Vagina (tissue), 2 donors: Measurements from ENCODE around the gene OTULINL. TPM values are rescaled to one million over a fixed set of nuclear protein-coding genes. Genes with fewer than 3 reads are reported as not detected.

Experiments
- DNase-seq, 2 donors: peaks; one replicate each; pipeline ENCODE4 v3.0.0-alpha.2; 2017; ENCODE audit errors: extremely low spot score in 2 of 2
- H3K27ac ChIP-seq: fragments of 200-600 bp; sonication (generic); one replicate; pipeline ENCODE4 v1.5.1; 2019
- H3K27me3 ChIP-seq: fragments of 200-600 bp; sonication (generic); one replicate; pipeline ENCODE4 v1.5.1; 2019
- H3K36me3 ChIP-seq, 2 donors: fragments of 200-600 bp; sonication (generic); one replicate each; pipeline ENCODE4 v1.5.1; 2017 to 2019
- H3K4me1 ChIP-seq: fragments of 200-600 bp; sonication (generic); one replicate; pipeline ENCODE4 v1.5.1; 2019
- H3K4me3 ChIP-seq, 2 donors: fragments of 200-600 bp; sonication (generic); 1 replicate in 1 of 2; 2 replicates in 1 of 2; pipeline ENCODE4 v1.5.1; 2016 to 2019
- H3K9me3 ChIP-seq: fragments of 200-600 bp; sonication (generic); one replicate; pipeline ENCODE4 v1.5.1; 2019
- CTCF ChIP-seq, 3 experiments: fragments of 450-650 bp in 2 of 3; fragments of 200-600 bp in 1 of 3; sonication (generic) in 1 of 3; IDR thresholded peaks; one replicate each; pipeline ENCODE4 v1.5.1; 2017 to 2019; ENCODE audit warnings: antibody characterized with exemption in 3 of 3, mild to moderate bottlenecking in 2 of 3, moderate library complexity in 2 of 3
- POLR2A ChIP-seq, 2 donors: fragments of 450-650 bp; IDR thresholded peaks; one replicate each; pipeline ENCODE4 v1.6.1; 2017; ENCODE audit warnings: antibody characterized with exemption in 2 of 2, mild to moderate bottlenecking in 2 of 2, moderate library complexity in 2 of 2
- POLR2AphosphoS5 ChIP-seq, 2 donors: sonication (generic); formaldehyde crosslinking; IDR thresholded peaks; one replicate each; pipeline ENCODE4 v1.9.0; 2017; ENCODE audit warnings: antibody characterized with exemption in 2 of 2, mild to moderate bottlenecking in 2 of 2, low read depth in 1 of 2; ENCODE audit not compliant: insufficient read depth in 1 of 2
- intact Hi-C: fragments of 100-400 bp; cut with DNase I; formaldehyde crosslinking; loops from one replicate; pipeline ENCODE4 v1.15.1; 2023
- total RNA-seq: library from RNA; depleted of rRNA; stranded (reverse); fragments of >200 nt; gene quantifications from one replicate; pipeline ENCODE4 v1.2.3, GENCODE V29; 2016

The OTULINL gene
- total RNA-seq, 1 donor from 2014 or later: 8.8 TPM

GRCh38 chr5:14587150-14587549 is 5.6 kb downstream of the OTULINL start:
- Histone ChIP-seq H3K27ac (no peak overlapping the region), H3K9me3 (no peaks in the 10 kb centered on the region), H3K4me1 (peaks cover 14% of the 10 kb centered on the region), H3K27me3 (no peaks in the 10 kb centered on the region), H3K4me3 (no peak overlapping the region), H3K36me3 (no peaks in the 10 kb centered on the region)
- intact Hi-C loops: no loop called here
- DNase-seq: no peak
- TF ChIP-seq POLR2AphosphoS5 (IDR thresholded peaks at IDR 0.05; ENCODE audit: insufficient read depth in 1 of 2, low read depth in 1 of 2) (no peak), CTCF (IDR thresholded peaks at IDR 0.05) (no peak), POLR2A (IDR thresholded peaks at IDR 0.05) (no peak)

GRCh38 chr5:14588145-14588544 is 6.6 kb downstream of the OTULINL start:
- intact Hi-C loops: no loop called here
- DNase-seq: no peak
- H3K4me3 ChIP-seq: no peak overlapping the region
- TF ChIP-seq CTCF (IDR thresholded peaks at IDR 0.05): no peak
- no peak for TF ChIP-seq POLR2AphosphoS5 (IDR thresholded peaks at IDR 0.05; ENCODE audit: insufficient read depth in 1 of 2, low read depth in 1 of 2)
- no peak for TF ChIP-seq POLR2A (IDR thresholded peaks at IDR 0.05)
- no peaks in the 10 kb centered on the region for H3K36me3 ChIP-seq
- H3K27me3 ChIP-seq: no peaks in the 10 kb centered on the region
- H3K9me3 ChIP-seq: no peaks in the 10 kb centered on the region
- H3K27ac ChIP-seq: no peak overlapping the region
- H3K4me1 ChIP-seq: peaks cover 5% of the 10 kb centered on the region

- Histone ChIP-seq H3K27ac (no peak overlapping the region), H3K36me3 (no peaks in the 10 kb centered on the region), H3K4me1 (no peaks in the 10 kb centered on the region), H3K9me3 (no peaks in the 10 kb centered on the region), H3K4me3 (no peak overlapping the region), H3K27me3 (no peaks in the 10 kb centered on the region)
- no peak for DNase-seq
- intact Hi-C loops: no loop called here
- no peak for TF ChIP-seq POLR2AphosphoS5 (IDR thresholded peaks at IDR 0.05; ENCODE audit: insufficient read depth in 1 of 2, low read depth in 1 of 2)
- TF ChIP-seq POLR2A (IDR thresholded peaks at IDR 0.05): no peak
- TF ChIP-seq CTCF (IDR thresholded peaks at IDR 0.05): no peak
These were observed 7.4 kb downstream of the OTULINL start for GRCh38 chr5:14588758-14589543.

- intact Hi-C loops: no loop called here
- DNase-seq: no peak
- Histone ChIP-seq H3K9me3 (no peaks in the 10 kb centered on the region), H3K4me1 (no peaks in the 10 kb centered on the region), H3K27ac (no peak overlapping the region), H3K27me3 (no peaks in the 10 kb centered on the region), H3K4me3 (no peak overlapping the region), H3K36me3 (no peaks in the 10 kb centered on the region)
- TF ChIP-seq CTCF (IDR thresholded peaks at IDR 0.05) (no peak), POLR2AphosphoS5 (IDR thresholded peaks at IDR 0.05; ENCODE audit: insufficient read depth in 1 of 2, low read depth in 1 of 2) (no peak), POLR2A (IDR thresholded peaks at IDR 0.05) (no peak)
These were observed 9.4 kb downstream of the OTULINL start for GRCh38 chr5:14590949-14591348.

DNA sequence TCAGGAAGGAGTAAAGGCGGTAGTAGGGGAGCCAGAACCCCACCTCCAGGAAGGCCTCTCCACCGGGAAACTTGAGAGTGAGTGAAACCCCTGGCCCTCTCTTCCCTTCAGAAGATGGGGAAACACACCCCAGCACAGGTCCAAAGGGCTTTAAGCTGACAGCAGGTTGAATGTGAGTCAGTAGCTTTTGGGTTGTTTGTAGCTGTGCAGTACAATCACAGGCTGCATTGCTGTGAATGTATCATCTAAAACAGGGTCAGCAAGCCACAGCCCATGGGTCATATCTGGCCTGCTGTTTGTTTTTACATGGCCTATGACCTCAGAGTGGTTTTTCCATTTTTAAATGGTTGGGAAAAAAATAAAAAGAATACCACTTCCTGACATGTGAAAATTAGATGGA is 10.0 kb downstream of the OTULINL start:
- intact Hi-C loops: no loop called here
- Histone ChIP-seq H3K9me3 (no peaks in the 10 kb centered on the region), H3K27ac (no peak overlapping the region), H3K27me3 (no peaks in the 10 kb centered on the region), H3K36me3 (no peaks in the 10 kb centered on the region), H3K4me1 (no peaks in the 10 kb centered on the region), H3K4me3 (no peak overlapping the region)
- no peak for DNase-seq
- no peak for TF ChIP-seq POLR2A (IDR thresholded peaks at IDR 0.05)
- TF ChIP-seq POLR2AphosphoS5 (IDR thresholded peaks at IDR 0.05; ENCODE audit: insufficient read depth in 1 of 2, low read depth in 1 of 2): no peak
- TF ChIP-seq CTCF (IDR thresholded peaks at IDR 0.05): no peak
